Mesenteric fat pad (tissue), 1 donor: ENCODE measurements around the gene NR6A1. TPM values are rescaled to one million over a fixed set of nuclear protein-coding genes. Genes with fewer than 3 reads are reported as not detected.

Experiments used
- DNase-seq: peaks from one replicate; pipeline ENCODE4 v3.0.0-alpha.2; 2020; ENCODE audit warnings: low spot score
- total RNA-seq: library from RNA; stranded (reverse); fragmentation: NEBNext Ultra II Directional; extraction: Animal tissue kit (Norgen Biotek cat#: 25700); gene quantifications from one replicate; pipeline ENCODE4 v1.2.1, GENCODE V29; 2021
- donor health status: DM: yes; HTN: yes; CAD: no.

NR6A1 gene
- total RNA-seq, 1 donor from 2014 or later = 0.64 TPM

GRCh38 chr9:124730772-124731171 lies 40.3 kb downstream of the NR6A1 start:
- no peak for DNase-seq

DNA sequence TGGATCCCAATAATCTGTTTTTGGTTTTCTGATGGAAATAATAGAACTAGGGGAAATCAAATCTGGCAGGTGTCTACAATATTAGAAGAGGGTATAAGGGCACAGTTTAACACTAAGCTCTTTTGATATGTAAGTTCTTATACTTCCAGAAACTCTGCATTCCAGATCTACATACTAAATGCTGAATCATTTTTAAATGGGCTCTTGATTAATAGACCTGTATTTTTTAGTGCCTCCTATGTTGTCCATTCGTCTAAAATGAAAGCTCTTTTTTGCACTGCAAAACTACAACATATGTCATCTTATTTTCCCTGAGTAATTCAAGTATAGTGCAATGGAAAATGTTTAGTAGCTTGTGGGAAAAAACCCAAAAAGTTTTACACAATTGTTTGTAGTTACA lies 44.2 kb downstream of the NR6A1 start:
- DNase-seq = no peak

GRCh38 chr9:124725068-124725452 lies 46.1 kb downstream of the NR6A1 start:
- DNase-seq = no peak

DNA sequence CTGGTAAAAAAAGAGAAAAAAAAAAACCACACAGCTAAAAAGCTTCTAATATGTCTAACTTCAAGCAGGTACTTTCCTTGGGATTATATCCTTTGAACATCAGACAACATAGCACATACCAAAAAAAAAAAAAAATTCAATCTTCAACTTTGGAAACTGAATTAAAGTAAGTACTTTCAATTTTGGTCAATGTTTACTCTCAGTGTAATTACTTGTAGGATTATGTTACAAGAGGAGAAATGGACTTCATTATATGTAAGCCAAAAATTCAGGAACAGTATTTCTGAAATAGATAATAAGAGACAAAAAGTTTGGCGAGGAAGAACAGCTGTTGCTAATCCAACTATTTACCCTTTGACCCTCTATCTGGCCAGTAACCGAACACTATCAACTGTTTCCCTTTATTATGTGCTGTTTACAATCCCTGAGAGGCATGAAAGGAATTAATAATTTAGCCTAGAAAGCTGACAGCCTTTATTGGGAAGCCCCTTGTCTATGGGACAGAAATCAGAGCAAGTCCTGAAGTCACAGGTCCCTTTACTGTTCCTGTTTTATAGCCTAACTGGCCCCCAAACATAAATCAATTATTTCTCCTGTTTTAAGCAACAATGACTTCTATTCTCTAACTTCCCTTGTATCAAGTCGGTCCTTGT lies 46.6 kb downstream of the NR6A1 start:
- no peak for DNase-seq

GRCh38 chr9:124723352-124723751 lies 47.8 kb downstream of the NR6A1 start:
- DNase-seq = no peak

- no peak for DNase-seq
Observed at GRCh38 chr9:124721109-124721906, 49.8 kb downstream of the NR6A1 start.

GRCh38 chr9:124720429-124721108 lies 50.5 kb downstream of the NR6A1 start:
- DNase-seq = no peak

GRCh38 chr9:124718928-124719327 lies 52.2 kb downstream of the NR6A1 start:
- no peak for DNase-seq

DNA sequence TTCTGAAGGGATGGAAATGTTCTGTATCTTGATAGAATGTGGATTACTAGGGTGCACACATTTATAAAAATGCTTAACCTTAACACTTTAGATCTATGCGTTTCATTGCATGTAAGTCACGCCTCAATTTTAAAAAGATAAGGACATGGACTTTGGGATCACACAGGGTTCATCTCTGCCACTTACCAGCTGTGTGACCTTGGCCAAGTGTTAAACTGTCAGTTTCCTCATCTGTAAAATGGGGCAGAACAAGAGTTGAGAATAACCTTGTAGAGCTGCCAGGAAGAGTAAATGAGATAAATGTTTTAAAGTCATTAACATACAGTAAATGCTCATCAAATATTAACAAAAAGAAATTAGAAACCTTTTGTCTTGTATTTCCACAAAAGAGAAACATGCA lies 53.5 kb downstream of the NR6A1 start:
- no peak for DNase-seq

DNA sequence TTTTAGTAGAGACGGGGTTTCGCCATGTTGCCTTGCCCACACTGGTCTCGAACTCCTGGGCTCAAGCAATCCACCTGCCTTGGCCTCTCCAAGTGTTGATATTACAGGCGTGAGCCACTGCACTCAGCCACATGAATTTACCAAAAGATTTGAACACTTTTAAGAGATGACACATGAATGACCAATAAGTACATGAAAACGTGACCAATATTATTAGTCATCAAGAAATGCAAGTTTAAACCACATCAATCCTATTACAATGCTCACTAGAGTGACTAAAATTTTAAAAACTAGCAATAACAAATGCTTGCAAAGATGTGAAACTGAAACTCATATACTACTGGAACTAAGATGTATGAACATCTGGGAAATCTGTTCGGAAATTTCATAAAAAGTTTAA lies 54.3 kb downstream of the NR6A1 start:
- no peak for DNase-seq

DNA sequence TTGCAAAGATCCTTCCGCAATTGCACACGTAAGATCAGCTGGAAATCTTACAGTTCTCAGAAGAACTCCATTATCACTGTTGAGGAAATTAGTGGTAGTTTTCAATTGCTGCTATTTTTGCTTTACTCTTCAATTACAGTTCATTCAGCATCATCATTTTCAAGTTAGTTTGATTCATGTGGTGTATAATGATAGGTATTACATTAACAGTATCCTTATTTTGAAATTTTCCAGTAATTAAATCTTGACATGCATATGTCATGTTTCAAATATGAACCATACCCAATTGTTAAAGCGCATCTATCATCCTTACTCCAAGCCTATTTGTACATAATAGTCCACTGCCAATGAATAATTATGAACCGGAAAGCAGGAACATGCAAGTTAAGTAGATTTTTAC lies 60.3 kb downstream of the NR6A1 start:
- DNase-seq = no peak

DNA sequence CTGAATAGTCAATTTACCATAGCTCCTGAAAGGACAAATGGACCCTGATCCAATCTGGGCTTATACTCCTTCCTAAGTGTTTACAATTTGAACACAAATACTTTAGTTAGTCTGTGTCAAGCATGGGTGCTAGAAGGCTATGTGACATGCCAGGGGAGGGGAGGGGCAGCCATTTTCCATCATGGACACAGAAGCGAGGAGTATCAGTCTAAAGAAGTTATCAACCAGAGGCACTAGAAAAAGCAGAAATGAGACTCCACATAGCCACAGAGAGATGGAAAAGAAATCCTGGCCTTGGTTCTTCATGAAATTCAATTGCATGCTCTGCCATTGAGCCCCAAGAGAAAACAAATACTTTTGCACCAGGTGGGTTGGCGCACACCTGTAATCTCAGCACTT lies 61.8 kb downstream of the NR6A1 start:
- DNase-seq = no peak

DNA sequence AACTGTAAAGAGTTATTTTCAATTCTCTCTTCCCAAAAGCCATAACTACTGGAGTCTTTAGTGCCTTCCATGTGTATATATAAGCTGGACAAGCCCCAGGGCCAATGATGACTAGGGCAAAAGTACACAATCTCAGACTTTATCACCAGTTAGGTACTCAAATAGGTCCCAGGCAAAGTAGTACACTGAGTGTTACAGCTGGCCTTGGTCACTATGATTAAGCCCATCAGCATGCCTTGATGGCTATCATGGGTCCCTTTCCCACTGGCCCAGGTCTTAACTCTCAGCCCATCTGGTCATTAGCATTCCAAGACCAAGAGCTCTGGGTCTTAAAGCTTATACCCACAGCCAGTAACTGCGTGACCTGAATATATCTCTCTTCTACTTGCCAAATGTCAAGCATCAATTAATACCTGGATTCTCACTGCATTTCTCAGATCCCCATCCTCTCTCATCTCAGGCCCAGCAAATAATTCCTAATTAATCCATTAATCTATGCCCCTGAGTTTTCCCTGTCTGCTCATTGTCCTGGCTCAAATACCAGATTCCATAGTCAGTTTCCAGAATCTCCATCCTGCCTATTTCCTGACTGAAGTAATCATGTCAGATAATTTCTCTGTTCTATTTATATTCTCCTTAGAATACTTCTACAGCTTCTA lies 62.3 kb downstream of the NR6A1 start:
- DNase-seq = no peak

DNA sequence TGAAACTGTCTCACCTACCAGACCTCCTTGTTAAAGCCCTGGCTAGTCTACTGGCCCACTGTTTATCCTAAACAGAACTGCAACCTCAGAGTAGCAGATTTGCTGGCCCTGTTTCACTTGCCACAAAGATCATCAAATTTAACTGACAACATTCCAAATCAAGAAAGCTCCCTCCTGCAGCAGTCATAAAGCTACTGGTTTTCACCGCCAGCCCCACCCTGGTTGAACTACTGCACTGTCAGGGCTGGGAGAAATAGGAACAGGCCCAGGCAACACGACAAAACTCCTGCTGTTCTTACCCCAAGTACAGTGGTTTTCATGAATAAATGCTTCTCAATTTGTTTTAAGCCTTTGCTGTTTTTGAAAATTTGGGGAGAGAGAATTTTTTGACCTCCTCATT lies 63.0 kb downstream of the NR6A1 start:
- DNase-seq = no peak

- DNase-seq = no peak
Observed at GRCh38 chr9:124707666-124708065, 63.4 kb downstream of the NR6A1 start.

DNA sequence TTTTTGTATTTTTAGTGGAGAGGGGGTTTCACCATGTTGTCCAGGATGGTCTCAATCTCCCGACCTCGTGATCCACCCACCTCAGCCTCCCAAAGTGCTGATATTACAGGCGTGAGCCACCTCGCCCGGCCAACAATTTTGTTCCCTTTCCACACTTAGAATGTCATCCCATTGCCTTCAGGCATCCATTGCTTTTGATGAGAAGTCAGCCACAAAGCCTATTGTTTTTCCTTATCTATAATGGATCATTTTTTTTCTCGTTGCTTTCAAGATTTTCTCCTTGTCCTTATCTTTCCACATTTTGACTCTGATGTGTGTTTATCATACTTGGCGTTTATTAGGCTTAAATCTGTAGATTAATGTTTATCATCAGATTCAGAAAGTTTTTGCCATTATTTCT lies 64.4 kb downstream of the NR6A1 start:
- DNase-seq = no peak

DNA sequence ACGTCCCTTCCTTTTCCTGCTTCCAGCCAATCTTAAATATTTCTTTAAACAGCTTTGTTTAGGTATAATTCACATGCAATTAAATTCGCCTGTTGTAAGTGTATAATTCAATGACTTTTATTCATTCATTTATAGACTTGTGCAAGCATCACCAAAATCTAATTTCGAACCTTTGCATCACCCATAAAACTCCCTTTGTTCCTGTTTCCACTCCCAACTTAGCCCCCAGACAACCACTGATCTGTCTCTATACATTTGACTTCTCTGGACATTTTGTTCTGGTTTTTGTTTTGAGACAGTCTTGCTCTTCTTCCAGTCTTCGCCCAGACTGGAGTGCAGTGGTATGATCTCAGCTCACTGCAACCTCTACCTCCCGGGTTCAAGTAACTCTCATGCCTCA lies 71.5 kb downstream of the NR6A1 start:
- no peak for DNase-seq

DNA sequence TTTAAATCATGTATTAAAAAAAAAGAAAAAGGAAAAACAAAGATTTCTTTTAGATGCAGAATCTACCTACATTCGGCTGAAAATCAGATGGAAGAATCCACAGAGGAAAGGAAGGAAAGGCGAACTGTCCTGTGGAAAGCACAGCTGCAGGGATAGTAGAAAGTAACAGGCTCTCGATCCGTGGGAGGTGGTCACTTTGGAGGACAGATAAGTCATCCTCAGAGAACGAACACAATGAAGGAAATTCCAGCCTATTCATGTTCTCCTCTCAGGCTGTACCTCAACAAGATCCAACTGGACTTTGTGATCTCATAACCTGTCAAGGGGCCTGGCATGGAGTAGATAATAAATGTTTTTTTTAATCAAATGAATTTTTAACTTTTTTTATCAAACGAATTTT lies 72.8 kb downstream of the NR6A1 start:
- no peak for DNase-seq

DNA sequence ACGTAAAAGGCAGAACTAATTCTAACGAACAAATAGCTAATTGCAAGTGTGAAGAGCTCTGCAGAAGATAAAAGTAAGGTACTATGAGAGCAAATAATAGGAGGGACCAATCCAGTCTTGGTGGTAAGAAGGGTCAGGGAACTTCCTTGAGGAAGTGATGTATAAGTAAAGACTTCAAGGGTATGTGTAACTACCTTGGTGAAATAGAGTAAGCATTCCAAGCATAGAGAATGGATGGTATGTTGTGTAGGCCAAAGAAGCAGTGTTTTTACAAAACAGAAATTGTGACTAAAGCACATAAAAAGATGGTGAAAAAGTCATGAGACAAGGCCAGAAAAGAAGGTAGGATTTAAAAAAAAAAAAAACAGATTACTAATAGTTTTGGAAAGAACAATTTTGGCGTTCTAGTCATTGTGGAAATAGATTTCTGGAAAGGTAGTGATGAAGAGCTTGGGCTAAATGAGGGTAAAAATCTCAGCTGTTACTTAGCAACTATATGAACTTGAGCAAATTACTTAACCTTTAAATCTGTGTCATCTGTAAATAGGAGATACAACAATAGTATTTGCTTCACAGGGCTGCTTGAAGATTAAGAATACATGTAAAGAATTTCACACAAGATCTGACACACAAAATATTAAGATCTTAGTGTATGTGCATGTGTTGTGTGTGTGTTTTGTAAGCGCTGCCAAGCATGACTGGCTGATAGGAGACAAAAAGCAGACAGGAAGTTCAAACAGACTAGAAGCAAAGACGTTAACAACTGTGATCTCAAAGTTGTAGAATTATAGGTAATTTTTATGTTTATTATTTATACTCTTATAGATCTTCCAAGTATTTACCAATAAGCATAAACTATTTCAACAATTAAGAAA lies 73.5 kb downstream of the NR6A1 start:
- no peak for DNase-seq

- DNase-seq = no peak
Observed at GRCh38 chr9:124696101-124696500, 75.0 kb downstream of the NR6A1 start.
